HG02852 (cell line): Measurements from ENCODE around the gene SENP6.
A peak's percentile ranks its signal among the peaks of the same experiment; 100 is the strongest.

ENCODE experiments used
- ATAC-seq: cut with Tn5 transposase; IDR thresholded peaks from one replicate; pipeline ENCODE4 v1.9.1; 2021; ENCODE audit warnings: mild to moderate bottlenecking, moderate library complexity; ENCODE audit not compliant: unreplicated experiment

Gene SENP6

GRCh38 chr6:75745404-75745803 lies 143.7 kb downstream of the SENP6 start:
- ATAC-seq = no peak

- no peak for ATAC-seq
Measured at GRCh38 chr6:75746221-75746620, 144.5 kb downstream of the SENP6 start.

DNA sequence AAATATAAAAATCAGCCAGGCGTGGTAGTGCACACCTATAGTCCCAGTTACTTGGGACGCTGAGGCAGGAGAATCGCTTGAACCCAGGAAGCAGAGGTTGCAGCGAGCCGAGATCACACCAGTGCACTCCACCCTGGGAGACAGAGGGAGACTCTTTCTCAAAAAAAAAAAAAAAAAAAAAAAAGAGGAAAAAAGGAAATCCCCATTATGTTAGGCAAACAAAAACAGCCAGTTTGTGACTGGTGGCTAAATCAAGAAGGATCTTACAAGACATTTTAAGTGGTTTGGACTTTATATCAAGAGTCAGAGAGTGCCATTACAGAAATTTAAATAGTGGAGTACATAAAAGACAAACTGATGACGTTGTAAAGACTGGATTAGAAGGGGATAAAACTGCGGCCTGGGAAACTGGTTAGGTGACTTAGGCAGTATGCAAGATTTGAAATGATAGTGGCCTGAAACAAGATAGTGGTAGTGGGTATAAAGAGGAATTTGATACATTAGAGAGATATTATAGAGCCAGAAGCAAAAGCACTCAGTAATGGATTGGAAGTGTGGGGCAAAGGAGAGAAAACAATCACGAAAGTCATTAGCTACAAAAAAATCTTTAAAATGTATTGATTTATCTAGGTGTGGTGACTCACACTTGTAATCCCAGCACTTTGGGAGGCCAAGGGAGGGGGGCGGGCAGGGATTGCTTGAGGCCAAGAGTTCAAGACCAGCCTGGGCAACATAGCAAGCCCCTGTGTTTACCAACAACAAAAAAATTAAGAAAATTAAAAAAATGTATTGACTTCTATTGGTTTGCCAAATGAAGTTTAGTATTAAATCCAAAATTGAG lies 145.7 kb downstream of the SENP6 start:
- ATAC-seq = no peak

- peak; percentile 1 for ATAC-seq
Measured at GRCh38 chr6:75748003-75748742, 146.5 kb downstream of the SENP6 start.

DNA sequence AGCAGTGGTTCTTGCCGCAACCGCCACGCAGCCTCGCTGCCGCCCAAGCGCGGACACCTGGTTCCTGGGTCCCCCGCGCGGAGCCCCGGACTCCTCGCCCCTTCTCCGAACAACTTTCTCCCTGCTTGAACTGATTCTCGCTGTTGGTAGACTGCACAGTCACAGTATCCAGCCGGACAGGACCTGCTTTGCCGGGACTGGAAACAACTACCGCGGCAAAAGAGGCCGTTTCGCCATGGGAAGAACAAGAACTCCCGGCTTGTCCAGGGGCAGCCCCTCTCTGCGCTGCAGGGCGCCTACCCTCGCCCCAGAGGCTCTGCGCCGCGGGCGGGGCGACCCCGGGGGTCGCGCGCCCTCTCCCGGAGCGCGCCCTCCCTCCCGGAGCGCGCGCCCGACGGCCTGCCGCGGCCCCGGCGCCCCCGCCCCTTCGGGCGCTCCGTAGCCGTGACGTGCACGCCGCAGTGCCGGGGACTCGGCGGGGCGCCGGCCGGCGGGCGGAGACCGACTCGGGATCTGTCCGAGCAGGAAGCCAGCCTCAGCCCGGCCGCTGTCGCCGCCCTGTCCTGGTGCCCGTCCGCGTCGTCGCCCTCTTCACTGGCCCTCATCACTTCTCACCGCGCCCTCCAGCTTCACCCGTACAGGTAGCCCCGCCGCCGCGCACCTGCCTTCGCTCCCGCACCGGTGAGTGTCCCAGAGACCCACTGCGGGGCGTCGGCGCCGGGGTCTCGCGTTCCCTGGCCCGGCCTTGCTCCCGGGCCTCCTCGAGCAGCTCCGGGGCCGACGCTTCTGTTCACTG lies 147.3 kb downstream of the SENP6 start, which contains the start of gene MYO6:
Gene MYO6 (plus strand): TSS at position 497 of the 796 bp plus-strand sequence. CDS start 68,309 bp downstream, outside the sequence.
- peak; percentile 81 for ATAC-seq

DNA sequence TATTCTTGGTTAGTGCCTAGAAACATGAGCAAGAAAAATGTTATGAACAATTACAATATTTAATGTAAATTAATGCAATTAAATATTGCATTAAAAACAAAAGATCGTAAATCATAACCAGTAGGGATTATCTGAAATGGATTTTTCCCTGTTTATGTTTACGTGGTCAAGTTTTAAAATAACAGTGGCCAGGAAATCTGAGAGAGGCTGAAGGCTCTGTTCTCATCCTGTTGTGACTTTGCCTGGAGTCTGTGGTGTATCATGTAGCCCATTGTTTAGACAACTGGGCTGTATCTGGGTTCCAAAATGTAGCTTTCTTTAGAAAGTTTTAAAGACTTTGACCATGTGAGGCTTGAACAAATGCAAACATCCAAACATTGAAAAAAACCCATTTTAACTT lies 149.8 kb downstream of the SENP6 start:
- no peak for ATAC-seq

- no peak for ATAC-seq
Measured at GRCh38 chr6:75752365-75752764, 150.7 kb downstream of the SENP6 start.

- no peak for ATAC-seq
Measured at GRCh38 chr6:75755704-75756103, 154.0 kb downstream of the SENP6 start.

GRCh38 chr6:75757295-75757694 lies 155.6 kb downstream of the SENP6 start:
- no peak for ATAC-seq

GRCh38 chr6:75758061-75758460 lies 156.4 kb downstream of the SENP6 start:
- no peak for ATAC-seq

DNA sequence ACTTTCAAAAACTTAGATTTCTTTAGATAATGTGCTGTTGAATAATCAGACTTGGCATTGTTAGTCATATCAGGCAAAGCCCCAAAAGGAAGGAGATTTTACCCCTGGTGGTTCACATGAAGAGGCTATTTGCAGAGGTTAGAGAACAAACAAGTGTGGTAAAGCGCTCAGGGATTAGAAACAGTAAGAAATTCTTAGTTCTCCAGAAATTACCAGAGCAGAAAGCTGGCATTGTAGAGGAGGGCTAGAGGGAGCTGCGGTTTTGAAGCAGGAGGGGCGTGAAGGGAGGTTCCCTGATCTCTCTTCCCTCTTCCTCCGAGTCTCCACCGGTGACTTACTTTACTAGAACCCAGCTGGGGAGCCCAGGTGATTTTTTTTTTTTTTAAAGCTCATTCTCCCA lies 157.5 kb downstream of the SENP6 start:
- no peak for ATAC-seq

DNA sequence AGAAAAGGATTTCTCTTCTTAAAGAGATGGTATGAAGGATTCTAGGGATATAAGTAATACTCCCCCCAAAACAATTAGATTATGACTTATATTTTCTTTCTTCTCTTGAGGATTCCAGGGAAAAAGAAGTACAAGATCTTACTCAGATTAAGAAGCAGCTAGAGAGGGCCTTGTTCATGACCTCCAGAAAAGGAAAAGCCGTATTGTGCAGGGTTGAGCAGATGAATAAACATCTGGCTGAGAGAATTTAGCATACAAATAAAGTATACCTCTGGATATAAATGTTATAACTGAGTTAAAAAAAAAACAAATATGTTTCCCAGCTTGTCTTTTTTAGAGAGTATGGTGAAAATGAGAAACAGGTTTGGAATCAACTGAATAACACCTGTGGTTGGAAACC lies 158.6 kb downstream of the SENP6 start:
- ATAC-seq = no peak

- no peak for ATAC-seq
Measured at GRCh38 chr6:75761489-75761888, 159.8 kb downstream of the SENP6 start.

DNA sequence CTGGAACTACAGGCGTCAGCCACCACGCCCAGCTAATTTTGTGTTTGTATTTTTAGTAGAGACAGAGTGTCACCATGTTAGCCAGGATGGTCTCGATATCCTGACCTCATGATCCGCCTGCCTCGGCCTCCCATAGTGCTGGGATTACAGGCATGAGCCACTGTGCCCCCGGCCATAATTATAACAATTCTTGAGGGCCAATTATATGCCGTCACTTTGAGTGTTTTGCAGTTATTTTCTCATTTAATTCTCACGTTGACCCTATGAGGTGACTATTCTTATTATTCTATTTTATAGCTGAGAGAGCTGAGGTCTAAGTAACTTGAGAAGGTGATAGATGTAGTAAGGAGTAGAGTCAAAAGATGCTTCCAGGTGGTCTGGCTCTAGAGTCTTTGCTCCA lies 160.4 kb downstream of the SENP6 start:
- no peak for ATAC-seq

DNA sequence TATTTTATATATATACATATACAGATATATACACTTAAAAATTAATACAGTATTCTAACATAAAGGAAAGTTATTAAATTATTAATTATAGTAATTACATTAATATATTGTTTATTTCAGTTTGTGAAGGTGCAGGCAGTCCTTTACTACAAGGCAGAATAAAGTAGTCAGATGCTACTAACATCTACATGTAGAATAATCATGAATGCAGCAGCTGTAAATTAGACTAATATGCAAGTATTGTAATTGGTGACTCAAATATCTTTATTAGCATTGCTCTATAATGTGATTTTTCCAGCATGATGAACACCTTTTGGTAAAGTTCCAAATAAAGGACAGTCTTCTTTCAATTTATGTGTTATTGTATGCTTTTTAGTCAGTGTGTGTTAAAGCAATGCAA lies 164.7 kb downstream of the SENP6 start:
- no peak for ATAC-seq
